Smooth muscle cell (in vitro differentiated cells): ENCODE results near the gene ZNF516. TPM values are rescaled to one million over a fixed set of nuclear protein-coding genes. Genes with fewer than 3 reads are reported as not detected.

Experiments
- DNase-seq: peaks from one replicate; lab custom pipeline; 2025; ENCODE audit not compliant: unreplicated experiment; lab: John Stamatoyannopoulos, UW
- H2AFZ ChIP-seq: fragments of 200-600 bp; sonication (generic); 2 replicates; pipeline ENCODE4 v1.6.0; 2016; ENCODE audit warnings: antibody characterized with exemption, low read depth, mild to moderate bottlenecking
- H3F3A ChIP-seq: fragments of 200-600 bp; sonication (generic); 2 replicates; pipeline ENCODE4 v1.6.0; 2017; ENCODE audit warnings: antibody characterized with exemption, low read depth
- H3K27ac ChIP-seq: fragments of 200-600 bp; sonication (generic); 2 replicates; pipeline ENCODE4 v1.5.1; 2016; ENCODE audit warnings: low read depth, mild to moderate bottlenecking
- H3K27me3 ChIP-seq: fragments of 200-600 bp; sonication (generic); 2 replicates; pipeline ENCODE4 v1.6.1; 2016; ENCODE audit warnings: low read depth, mild to moderate bottlenecking
- H3K36me3 ChIP-seq: fragments of 200-600 bp; sonication (generic); 2 replicates; pipeline ENCODE4 v1.5.1; 2016; ENCODE audit warnings: low read depth
- H3K4me1 ChIP-seq: fragments of 200-600 bp; sonication (generic); 2 replicates; pipeline ENCODE4 v1.5.1; 2016; ENCODE audit warnings: low read depth
- H3K4me2 ChIP-seq: fragments of 200-600 bp; sonication (generic); 2 replicates; pipeline ENCODE4 v1.6.0; 2016; ENCODE audit warnings: mild to moderate bottlenecking
- H3K4me3 ChIP-seq: fragments of 200-600 bp; sonication (generic); 2 replicates; pipeline ENCODE4 v1.5.1; 2016; ENCODE audit warnings: mild to moderate bottlenecking
- H3K79me2 ChIP-seq: fragments of 200-600 bp; sonication (generic); 2 replicates; pipeline ENCODE4 v1.6.0; 2016; ENCODE audit warnings: low read depth, mild to moderate bottlenecking
- H3K9ac ChIP-seq: fragments of 200-600 bp; sonication (generic); 2 replicates; pipeline ENCODE4 v1.6.0; 2016; ENCODE audit warnings: low read depth
- H3K9me3 ChIP-seq: fragments of 200-600 bp; sonication (generic); replicated peaks from 2 replicates; pipeline ENCODE4 v1.5.1; 2016; ENCODE audit warnings: low read depth
- H4K20me1 ChIP-seq: fragments of 200-600 bp; sonication (generic); 2 replicates; pipeline ENCODE4 v1.6.0; 2016; ENCODE audit warnings: low read depth
- WGBS: methylation state at CpG from one replicate; pipeline ENCODE4 v1.1.7; 2016; ENCODE audit warnings: low lambda C conversion rate; 5-methylcytosine and 5-hydroxymethylcytosine counted together
- polyA plus RNA-seq: library from polyadenylated mRNA; unstranded; fragments of >200 nt; fragmentation: Nextera tagmentation; extraction: Ambion mirVana; gene quantifications from 2 replicates; pipeline ENCODE4 v1.2.1, GENCODE V29; 2016
- total RNA-seq: library from RNA; depleted of rRNA; stranded (reverse); fragments of >200 nt; gene quantifications from 2 replicates; pipeline ENCODE4 v1.2.3, GENCODE V29; 2014
- TF ChIP-seq, protein P1 (sequence below): fragments of 200-600 bp; sonication (generic); IDR thresholded peaks from 2 replicates; pipeline ENCODE4 v1.5.1; 2017; ENCODE audit warnings: borderline replicate concordance, mild to moderate bottlenecking, antibody characterized with exemption; ENCODE audit not compliant: insufficient read depth, poor library complexity, severe bottlenecking

The ZNF516 gene
- total and polyA plus RNA-seq, 2 experiments from 2014 or later, result 15.6 to 24.2 TPM

DNA sequence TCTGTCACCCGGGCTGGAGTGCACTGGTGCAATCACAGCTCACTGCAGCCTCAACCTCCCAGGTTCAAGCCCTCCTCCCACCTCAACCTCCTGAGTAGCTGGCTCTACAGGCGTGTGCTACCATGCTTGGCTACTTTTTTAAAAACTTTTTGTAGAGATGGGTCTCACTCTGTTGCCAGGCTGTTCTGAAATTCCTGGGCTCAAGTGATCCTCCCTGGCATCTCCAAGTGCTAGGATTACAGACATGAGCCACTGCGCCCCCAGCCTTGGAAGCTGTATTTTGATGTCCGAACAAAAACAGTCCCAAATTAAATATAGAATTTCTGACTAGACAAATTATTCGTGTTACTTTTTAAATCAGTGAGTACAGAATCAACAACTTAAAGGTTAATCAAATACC lies 97.4 kb downstream of the ZNF516 start:
- WGBS, result 92% methylated on average over 5 of the region's 5 CpGs
- TF ChIP-seq, protein P1, sequence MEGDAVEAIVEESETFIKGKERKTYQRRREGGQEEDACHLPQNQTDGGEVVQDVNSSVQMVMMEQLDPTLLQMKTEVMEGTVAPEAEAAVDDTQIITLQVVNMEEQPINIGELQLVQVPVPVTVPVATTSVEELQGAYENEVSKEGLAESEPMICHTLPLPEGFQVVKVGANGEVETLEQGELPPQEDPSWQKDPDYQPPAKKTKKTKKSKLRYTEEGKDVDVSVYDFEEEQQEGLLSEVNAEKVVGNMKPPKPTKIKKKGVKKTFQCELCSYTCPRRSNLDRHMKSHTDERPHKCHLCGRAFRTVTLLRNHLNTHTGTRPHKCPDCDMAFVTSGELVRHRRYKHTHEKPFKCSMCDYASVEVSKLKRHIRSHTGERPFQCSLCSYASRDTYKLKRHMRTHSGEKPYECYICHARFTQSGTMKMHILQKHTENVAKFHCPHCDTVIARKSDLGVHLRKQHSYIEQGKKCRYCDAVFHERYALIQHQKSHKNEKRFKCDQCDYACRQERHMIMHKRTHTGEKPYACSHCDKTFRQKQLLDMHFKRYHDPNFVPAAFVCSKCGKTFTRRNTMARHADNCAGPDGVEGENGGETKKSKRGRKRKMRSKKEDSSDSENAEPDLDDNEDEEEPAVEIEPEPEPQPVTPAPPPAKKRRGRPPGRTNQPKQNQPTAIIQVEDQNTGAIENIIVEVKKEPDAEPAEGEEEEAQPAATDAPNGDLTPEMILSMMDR, result no peak
- no peaks in the 10 kb centered on the region for H3K9me3 ChIP-seq
- no peaks in the 10 kb centered on the region for H3K4me1 ChIP-seq
- no peak overlapping the region for H3K4me2 ChIP-seq
- no peak for DNase-seq
- H3K9ac ChIP-seq, result no peak overlapping the region
- no peaks in the 10 kb centered on the region for H3K27me3 ChIP-seq
- peaks cover 79% of the 10 kb centered on the region for H4K20me1 ChIP-seq
- H3F3A ChIP-seq, result peaks cover 15% of the 10 kb centered on the region
- no peak overlapping the region for H2AFZ ChIP-seq
- no peak overlapping the region for H3K27ac ChIP-seq
- no peak overlapping the region for H3K4me3 ChIP-seq
- H3K36me3 ChIP-seq, result no peaks in the 10 kb centered on the region
- H3K79me2 ChIP-seq, result peaks cover 54% of the 10 kb centered on the region

DNA sequence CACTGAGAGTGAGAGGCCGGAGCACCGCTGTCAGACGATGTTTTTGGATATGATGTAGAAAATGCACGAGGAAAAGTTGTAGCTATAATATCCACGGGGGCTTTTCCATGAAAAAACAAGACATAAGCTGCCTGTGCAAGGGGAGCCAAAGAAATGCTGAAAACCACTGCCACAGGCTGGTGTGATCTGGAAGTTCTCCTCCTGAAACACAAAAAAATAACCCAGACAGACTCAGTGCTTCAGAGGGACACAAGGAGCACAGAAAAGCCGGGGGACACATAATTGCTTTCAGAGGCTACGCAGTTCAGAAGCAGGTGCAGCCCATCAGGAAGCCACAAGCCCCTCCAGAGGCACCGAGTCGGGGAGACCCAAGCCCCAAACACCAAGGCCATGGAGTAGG lies 98.2 kb downstream of the ZNF516 start:
- no peaks in the 10 kb centered on the region for H3K27me3 ChIP-seq
- no peak overlapping the region for H3K4me2 ChIP-seq
- H3K9me3 ChIP-seq, result no peaks in the 10 kb centered on the region
- peaks cover 78% of the 10 kb centered on the region for H4K20me1 ChIP-seq
- H3K79me2 ChIP-seq, result peaks cover 59% of the 10 kb centered on the region
- no peaks in the 10 kb centered on the region for H3K36me3 ChIP-seq
- H3K4me3 ChIP-seq, result no peak overlapping the region
- no peak overlapping the region for H3K9ac ChIP-seq
- DNase-seq, result no peak
- peaks cover 15% of the 10 kb centered on the region for H3F3A ChIP-seq
- H3K27ac ChIP-seq, result no peak overlapping the region
- H2AFZ ChIP-seq, result no peak overlapping the region
- TF ChIP-seq, protein P1, result no peak
- WGBS, result 92% methylated on average over 9 of the region's 9 CpGs
- no peaks in the 10 kb centered on the region for H3K4me1 ChIP-seq

DNA sequence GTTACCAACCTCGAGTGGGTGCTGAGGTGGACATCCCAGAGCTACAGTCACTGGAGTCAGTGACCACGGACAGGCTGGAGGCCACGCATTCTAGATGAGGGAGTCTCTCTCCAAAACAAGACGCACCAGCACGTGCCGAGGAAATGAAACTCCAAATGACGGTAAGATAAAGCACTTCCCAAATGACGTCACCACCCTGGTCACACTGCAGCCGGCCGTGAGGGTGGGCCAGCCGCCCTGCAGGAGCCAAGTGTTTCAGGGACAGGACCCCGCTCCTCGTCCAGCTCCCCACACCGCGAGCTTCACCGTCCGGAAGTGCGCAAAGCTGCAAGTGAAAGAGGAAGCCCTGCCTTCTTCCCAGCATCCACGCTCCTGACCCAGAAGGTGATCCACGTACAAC lies 99.4 kb downstream of the ZNF516 start:
- peaks cover 78% of the 10 kb centered on the region for H4K20me1 ChIP-seq
- no peaks in the 10 kb centered on the region for H3K27me3 ChIP-seq
- no peak overlapping the region for H3K9ac ChIP-seq
- no peak overlapping the region for H3K4me3 ChIP-seq
- H3K79me2 ChIP-seq, result peaks cover 61% of the 10 kb centered on the region
- TF ChIP-seq, protein P1, result no peak
- WGBS, result 84% methylated on average over 20 of the region's 20 CpGs
- H3F3A ChIP-seq, result peaks cover 12% of the 10 kb centered on the region
- H3K4me2 ChIP-seq, result no peak overlapping the region
- H3K36me3 ChIP-seq, result no peaks in the 10 kb centered on the region
- no peak overlapping the region for H2AFZ ChIP-seq
- no peak overlapping the region for H3K27ac ChIP-seq
- no peaks in the 10 kb centered on the region for H3K9me3 ChIP-seq
- H3K4me1 ChIP-seq, result no peaks in the 10 kb centered on the region
- DNase-seq, result no peak

DNA sequence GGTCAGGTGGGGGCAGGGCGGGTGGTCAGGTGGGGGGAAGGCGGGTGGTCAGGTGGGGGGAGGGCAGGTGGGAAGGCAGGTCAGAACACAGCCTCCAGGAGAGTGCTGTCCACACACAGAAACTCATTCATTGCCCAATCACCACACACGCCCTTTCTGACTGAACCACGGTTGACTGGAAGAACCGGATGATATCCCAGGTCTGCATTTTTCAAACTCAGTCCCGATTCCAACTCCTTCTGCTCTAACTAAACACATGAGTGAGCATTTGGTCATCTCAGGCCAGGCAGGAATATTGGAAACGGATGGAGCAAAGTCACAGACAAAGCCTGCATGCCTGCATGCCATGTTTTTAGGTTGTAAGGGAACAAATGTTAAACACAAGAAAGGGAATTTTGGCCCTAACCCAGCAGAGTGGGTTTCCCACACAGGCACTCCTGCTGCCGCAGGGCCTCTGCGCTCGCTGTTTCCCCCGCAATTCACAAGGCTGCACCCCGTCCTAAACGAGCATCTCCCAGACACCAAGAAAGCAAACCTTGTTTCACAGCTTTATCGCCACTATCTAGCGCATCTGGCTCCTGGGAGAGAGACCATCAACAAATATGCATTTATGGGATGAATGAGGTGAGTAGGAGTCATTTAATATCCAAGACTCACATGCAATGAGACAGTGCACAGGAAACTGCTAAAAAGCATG lies 100.1 kb downstream of the ZNF516 start:
- Histone ChIP-seq H3K36me3 (no peaks in the 10 kb centered on the region), H3F3A (peaks cover 12% of the 10 kb centered on the region), H3K4me1 (no peaks in the 10 kb centered on the region), H3K9ac (no peak overlapping the region), H3K27ac (no peak overlapping the region), H3K27me3 (no peaks in the 10 kb centered on the region), H4K20me1 (peaks cover 78% of the 10 kb centered on the region), H2AFZ (no peak overlapping the region), H3K79me2 (peaks cover 61% of the 10 kb centered on the region), H3K9me3 (no peaks in the 10 kb centered on the region), H3K4me3 (no peak overlapping the region), H3K4me2 (no peak overlapping the region)
- TF ChIP-seq, protein P1, result no peak
- no peak for DNase-seq
- WGBS, result 82% methylated on average over 13 of the region's 15 CpGs
